ENCODE data around the gene SPHKAP. TPM values are rescaled to one million over a fixed set of nuclear protein-coding genes. Genes with fewer than 3 reads are reported as not detected.

SPHKAP gene
- under 0.01 TPM in 2 replicates for total RNA-seq

GRCh38 chr2:228181098-228182019, at the start of gene SPHKAP:
TSS of gene SPHKAP (minus strand) at chr2:228181687. CDS start at chr2:228181598, 89 bp downstream.

